GM19467 (cell line): ENCODE measurements around the gene USP15.

Experiments used
- ATAC-seq: cut with Tn5 transposase; IDR thresholded peaks from one replicate; pipeline ENCODE4 v1.9.1; 2021; ENCODE audit warnings: mild to moderate bottlenecking, moderate library complexity; ENCODE audit not compliant: unreplicated experiment

The USP15 gene

DNA sequence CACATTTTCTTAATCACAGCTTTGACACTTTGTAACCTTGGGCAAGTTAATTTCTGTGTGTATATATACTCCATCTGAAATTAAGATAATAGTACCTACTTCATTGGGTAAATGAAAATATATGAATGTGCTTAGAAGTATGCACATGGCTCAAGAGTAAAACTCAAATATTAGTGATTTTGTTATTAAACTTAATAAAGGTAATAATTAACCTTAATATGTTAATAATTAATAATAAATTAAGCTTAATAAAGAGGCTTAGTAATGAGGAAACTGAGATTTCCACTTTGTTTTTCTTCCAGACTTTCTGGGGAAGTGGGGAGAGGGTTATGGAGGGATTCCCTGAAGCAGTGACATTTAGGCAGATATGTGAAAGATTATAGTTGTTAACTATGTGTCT is 19.8 kb downstream of the USP15 start:
- no peak for ATAC-seq

- ATAC-seq, result no peak
Observed at GRCh38 chr12:62282057-62282774, 22.0 kb downstream of the USP15 start.

GRCh38 chr12:62284749-62285148 is 24.5 kb downstream of the USP15 start:
- no peak for ATAC-seq

DNA sequence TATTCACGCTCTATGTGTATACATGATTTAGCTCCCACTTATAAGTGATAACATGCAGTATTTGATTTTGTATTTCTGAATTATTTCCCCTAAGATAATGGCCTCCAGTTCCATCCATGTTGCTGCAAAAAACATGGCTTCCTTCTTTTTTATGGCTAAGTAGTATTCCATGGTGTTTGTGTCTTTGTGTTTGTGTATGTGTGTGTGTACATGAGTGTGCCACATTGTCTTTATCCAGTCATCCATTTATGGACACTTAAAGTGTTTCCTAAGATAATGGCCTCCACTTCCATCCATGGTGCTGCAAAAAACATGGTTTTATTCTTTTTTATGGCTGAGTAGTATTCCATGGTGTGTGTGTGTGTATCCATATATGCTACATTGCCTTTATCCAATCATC is 25.1 kb downstream of the USP15 start:
- ATAC-seq, result no peak

- no peak for ATAC-seq
Observed at GRCh38 chr12:62288328-62288727, 28.1 kb downstream of the USP15 start.

DNA sequence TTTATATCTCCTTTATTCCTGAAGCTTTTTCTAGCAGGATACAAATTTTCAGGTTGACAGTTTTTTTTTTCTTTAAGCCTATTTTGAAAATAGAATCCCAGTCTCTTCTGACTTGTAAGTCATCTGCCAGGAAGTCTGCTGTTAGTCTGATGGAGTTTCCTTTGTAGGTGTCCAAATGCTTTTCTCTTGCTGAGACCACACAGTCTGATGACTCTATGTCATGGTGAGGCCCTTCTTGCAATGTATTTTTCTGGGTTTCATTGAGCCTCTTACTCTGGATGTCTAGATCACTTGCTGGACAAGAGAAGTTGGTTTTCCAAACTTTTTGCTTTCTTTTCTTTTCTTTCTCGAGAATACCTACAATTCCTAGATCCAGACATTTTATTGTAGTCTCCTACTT is 30.6 kb downstream of the USP15 start:
- no peak for ATAC-seq

GRCh38 chr12:62291864-62292760 is 31.9 kb downstream of the USP15 start:
- ATAC-seq, result no peak

- ATAC-seq, result no peak
Observed at GRCh38 chr12:62292761-62293344, 32.6 kb downstream of the USP15 start.

DNA sequence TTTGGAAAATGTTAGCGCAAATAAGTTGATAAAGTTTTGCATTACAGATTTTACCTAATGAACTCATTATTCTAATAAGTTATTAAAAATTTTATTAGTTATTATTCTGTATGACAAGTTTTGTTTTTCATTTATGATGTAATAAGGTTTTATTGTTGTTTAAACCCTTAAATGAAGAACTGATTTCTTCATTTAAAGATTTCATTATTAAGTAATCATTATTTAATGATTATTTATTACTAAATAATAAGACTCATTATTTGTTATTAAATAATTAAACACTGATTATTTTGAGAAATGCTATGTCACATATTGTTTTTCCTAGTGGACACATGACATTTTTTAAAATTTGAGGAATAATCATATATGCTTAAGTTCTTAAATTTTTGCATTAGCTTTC is 34.2 kb downstream of the USP15 start:
- no peak for ATAC-seq

DNA sequence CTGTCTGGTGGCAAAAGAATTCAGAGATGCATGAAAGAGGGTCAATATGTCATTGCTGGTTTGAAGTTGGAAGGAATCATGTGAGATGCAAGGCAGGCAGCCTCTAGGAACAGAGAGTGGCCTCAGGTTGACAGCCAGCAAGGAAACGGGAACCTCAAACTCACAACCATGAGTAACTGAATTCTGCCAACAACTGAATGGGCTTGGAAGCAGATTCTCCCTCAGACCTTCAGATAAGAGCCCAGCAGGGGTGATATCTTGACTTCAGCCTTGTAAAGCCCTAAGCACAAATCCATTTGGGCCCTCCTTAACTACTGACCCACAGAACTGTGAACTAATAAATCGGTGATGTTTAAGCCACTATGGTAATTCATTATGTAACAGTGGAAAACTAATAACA is 35.8 kb downstream of the USP15 start:
- ATAC-seq, result no peak

- ATAC-seq, result no peak
Observed at GRCh38 chr12:62297321-62297720, 37.1 kb downstream of the USP15 start.

DNA sequence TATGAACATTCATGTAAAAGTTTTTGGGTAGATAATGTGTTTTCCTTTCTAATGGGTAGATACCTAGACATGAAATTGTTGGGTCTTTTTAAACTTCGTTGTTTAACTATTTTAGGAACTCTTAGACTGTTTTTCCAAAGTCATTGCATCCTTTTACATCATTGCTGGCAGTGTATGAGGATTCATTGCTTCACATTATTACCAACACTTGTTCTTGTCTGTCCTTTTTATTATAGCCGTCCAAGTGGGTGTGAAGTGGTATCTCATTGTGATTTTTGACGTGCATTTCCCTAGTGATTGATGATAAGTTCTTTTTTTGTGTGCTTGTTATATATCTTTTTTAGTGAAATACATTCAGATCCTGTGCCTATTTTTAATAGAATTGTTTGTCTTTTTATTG is 39.4 kb downstream of the USP15 start:
- ATAC-seq, result no peak

DNA sequence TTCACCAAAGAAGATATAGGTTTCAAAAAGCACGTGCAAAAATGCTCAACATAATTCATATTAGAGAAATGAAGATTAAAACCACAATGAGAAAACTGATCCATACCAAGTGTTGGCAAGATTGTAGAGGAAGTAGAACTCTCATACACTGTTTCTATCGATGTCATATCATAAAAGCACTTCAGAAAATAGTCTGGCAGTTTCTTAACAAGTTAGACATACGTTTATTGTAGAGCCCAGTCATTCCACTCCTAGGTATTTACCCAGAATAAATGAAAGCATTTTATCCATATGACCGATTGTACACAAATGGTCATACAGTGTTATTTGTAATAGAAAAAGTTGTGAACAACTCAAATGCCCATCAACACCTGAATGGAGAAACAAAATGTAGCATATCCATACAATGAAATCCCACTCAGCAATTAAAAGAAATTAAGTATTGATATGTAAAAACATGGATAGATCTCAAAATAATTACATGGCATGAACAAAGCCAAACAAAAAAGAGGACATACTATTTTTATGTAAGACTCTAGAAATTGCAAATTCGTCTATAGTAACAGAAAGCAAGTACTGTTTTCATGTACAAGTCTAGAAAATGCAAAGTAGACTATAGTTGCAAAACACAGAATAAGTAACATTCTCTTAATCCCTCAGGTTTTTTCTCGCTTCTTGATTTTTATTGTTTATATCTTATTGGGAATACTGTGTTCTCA is 41.0 kb downstream of the USP15 start:
- ATAC-seq, result no peak

- ATAC-seq, result no peak
Observed at GRCh38 chr12:62301799-62302133, 41.6 kb downstream of the USP15 start.

DNA sequence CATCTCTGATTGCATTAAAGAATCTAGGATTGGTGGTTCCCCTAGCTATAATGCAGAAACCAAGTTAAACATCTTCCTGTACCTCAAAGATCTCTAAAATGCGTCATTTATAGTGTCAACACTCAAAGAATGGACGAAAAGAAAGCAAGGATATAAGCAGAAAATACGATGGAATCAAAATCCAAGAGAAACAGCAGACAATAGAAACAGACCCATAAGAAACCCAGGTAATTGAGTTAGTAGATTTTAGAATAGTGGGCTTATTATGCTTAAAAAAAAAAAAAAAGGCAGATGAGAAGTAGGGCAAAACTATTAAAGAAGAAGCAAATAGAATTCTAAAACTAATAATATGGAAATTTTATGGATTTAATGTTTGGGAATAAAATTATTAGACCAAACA is 44.4 kb downstream of the USP15 start:
- ATAC-seq, result no peak

- ATAC-seq, result no peak
Observed at GRCh38 chr12:62305778-62306177, 45.6 kb downstream of the USP15 start.

DNA sequence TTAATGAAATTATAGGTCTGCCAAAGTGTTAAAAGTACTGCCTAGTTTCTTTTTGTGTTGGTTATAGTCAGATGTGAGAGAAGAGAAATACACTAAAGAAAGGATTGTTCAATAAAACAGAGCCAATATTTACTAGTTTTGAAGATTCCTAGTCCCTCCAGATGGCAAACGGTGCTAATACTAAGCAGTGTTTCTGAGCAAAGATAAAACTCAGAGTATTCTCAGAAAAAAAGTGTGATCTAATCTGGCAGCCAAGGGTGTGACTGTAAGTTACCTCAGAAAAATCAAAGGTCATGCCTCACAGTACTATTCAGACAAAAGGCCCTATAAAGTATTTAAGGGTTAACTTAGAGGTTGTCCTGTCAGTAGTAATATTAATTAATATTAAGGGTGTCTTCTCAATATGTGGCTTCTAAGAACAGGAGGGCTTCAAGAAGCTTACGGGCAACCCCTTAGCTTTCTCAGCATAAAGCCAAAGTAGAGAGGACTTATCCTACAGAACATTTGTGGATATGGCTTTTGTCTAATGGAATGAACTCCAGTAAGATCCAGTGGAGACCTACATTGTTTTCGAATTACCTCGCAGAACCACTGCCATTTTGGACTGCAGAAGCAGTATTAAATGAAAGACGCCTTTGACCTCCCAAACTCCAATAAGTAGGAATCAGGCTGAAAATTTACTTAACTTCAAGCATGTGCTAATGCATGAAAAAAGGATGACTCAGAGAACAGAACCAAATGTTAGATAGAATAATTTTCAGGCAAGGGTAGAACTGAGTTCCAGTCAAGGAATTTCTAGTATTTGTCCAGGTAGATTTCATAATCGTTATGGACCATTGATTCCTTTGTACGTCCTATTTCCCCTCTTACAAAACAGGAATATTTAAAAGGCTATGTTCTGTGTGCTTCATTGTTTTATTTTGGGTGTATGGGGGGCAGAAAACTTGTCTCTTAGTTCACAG is 46.6 kb downstream of the USP15 start:
- ATAC-seq, result no peak

DNA sequence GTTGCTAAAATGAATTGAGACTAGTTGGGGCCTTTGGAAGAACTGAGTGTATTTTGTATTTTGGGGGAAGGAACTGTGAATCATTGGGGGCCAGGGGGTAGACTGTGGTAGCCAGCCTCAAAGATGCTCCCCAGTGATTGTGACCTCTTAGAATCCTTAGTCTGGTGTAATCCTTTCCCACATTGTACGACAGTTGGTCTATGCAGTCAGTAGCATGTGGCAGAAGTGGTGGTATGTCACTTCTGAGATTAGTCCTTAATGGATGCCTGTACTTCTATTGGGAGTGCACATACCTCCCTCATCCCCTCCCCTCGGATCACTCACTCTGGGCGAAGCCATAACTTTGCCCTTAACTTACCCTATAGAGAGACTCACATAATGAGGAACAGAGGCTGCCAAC is 48.0 kb downstream of the USP15 start:
- no peak for ATAC-seq

DNA sequence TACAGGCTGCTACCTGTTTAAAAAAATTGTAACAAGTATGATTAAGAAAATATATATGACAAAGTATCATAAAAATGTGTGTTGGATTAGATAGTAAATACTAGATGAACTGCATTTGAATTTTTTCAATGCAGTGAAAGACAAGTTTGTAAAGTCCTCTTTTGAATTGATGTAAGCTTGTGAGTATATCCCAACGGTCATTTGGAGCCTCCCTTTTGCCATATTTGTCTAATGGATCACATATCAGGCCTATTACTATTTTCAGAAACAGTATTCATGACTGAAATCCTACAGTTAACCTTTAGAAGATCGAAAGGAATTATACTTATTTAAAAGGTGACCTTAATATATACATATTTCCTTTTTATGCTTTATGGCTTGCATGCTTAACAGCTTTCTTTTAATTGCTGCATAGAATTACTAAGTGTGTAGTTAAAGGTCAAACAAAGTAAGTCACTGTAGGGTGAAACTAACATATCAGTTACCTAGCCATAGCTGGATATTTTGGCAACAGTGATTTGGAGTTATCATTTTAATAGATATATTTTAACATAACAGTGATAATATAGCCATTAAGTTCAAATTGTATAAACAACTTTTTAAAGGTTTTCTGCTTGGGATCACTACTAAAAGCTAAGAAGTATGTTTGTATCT is 53.6 kb downstream of the USP15 start:
- no peak for ATAC-seq

DNA sequence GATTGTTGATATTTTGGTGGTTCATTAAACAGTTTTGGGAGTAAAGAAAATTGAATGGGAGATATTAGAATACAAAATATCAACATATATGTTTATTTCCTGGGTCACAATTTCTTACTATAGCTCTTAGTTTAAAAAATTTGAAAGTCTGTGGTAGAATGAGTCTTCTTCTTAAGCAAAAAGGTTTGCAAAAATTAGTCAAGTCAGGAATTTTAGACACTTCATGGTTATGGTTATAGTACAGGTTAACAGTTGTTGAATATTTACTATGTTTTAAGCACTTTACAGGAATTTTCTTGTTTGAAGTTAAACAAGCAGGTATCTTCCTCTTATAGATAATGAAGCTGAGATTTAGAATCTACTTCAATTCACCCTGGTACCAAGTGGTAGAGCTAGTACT is 56.8 kb downstream of the USP15 start:
- no peak for ATAC-seq
